ENCODE data around the gene PSMA6.

PSMA6 gene

DNA sequence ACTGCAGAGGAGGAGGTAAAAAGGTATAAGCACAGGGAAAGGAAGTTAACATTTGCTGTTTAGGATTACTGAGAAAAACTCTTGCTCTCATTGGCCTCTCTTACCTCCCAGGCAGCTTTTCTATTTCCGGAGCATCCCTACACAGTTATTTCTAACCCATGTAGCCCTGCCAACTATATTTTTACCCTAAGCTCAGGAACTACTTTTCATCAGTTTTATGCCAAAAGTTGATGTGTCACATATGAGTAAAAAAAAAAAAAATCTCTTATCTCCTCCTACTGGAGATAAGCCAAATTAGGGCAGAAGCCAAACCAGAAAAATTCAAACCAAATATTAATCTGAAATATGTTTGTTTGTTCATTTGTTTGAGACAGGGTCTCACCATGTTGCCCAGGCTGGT, 34.4 kb upstream of the PSMA6 start:
- DNase-seq (ENCODE audit: extremely low spot score), result no peak
- TF ChIP-seq CTCF (IDR thresholded peaks at IDR 0.05; ENCODE audit: control extremely low read depth, extremely low read depth, low read depth, missing control alignments), result no peak
- POLR2A ChIA-PET, result interaction anchor here (0.6 kb wide), 1 partner anchor 159 kb away, joined by 8 read pairs; no protein-coding TSS in a partner anchor
- CTCF ChIA-PET, result interaction anchor here (1.0 kb wide), 1 partner anchor 18 kb away, joined by 3 read pairs; no protein-coding TSS in a partner anchor

DNA sequence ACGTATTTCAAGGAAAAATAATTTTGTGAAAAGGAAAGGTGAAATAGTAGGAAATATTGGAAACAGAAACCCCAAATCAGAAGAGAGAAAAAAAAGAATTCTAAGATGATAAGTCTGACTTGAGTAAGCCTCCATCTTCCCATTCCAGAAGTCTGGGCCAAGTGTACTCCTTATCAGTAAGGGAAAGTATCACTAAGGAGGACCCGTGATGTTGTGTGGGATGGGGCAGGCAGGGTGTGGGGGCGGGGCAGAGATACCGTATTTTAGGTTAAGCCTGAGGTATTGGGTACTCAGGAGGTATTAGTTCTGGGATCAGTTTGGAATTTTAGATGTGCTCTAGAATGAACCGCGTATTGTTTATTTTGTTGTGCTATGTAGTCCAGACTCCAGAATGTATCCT, 33.8 kb upstream of the PSMA6 start:
- TF ChIP-seq CTCF (IDR thresholded peaks at IDR 0.05; ENCODE audit: control extremely low read depth, extremely low read depth, low read depth, missing control alignments), result no peak
- CTCF ChIA-PET, result no interaction called here
- POLR2A ChIA-PET, result no interaction called here

GRCh38 chr14:35261774-35262173, 30.4 kb upstream of the PSMA6 start:
- TF ChIP-seq CTCF (IDR thresholded peaks at IDR 0.05; ENCODE audit: control extremely low read depth, extremely low read depth, low read depth, missing control alignments), result no peak
- no peak for DNase-seq (ENCODE audit: extremely low spot score)
- ChIA-PET POLR2A (no interaction called here), CTCF (interaction anchor here (1.1 to 2.9 kb wide), 8 partner anchors 8 to 121 kb away, joined by 3 to 12 read pairs (median 5); no protein-coding TSS in a partner anchor)

More for the DNA sequence above, 33.8 kb upstream of the PSMA6 start:
- no peak for DNase-seq (ENCODE audit: extremely low spot score)

DNA sequence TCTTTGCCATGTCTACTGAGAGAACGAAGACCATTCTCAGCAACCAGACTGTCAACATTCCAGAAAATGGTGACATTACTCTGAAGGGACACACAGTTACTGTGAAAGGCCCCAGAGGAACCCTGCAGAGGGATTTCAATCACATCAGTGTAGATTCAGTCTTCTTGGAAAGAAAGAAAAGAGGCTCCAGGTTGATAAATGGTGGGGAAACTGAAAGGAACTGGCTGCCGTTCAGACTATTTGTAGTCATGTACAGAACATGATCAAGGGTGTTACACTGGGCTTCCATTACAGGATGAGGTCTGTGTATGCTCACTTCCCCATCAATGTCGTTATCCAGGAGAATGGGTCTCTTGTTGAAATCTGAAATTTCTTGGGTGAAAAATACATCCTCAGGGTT, 29.7 kb upstream of the PSMA6 start:
- POLR2A ChIA-PET, result no interaction called here

DNA sequence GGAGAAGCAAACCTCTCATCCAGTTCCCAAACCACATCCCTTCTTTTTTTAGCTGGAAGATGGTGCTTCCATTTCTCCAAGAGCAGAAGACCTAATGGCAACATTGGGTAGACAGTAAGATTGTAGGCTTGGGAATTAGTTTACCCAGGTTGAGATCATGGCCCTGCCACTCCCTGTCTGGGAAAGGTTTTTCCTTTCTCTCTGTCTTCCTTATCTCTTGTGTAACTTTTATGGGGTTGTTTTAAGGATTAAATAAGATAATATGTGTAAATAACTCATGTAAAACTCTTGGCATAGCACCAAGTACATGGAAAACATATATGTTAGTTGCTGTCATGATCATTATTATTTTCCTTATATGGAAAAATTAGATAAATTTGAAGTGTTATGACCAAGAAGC, 23.2 kb upstream of the PSMA6 start:
- ChIA-PET POLR2A (no interaction called here), CTCF (interaction anchor here (1.4 to 1.5 kb wide), 2 partner anchors 14 to 39 kb away, joined by 3 to 6 read pairs; no protein-coding TSS in a partner anchor)
- TF ChIP-seq CTCF (IDR thresholded peaks at IDR 0.05; ENCODE audit: control extremely low read depth, extremely low read depth, low read depth, missing control alignments), result no peak
- no peak for DNase-seq (ENCODE audit: extremely low spot score)

More for the DNA sequence above, 29.7 kb upstream of the PSMA6 start:
- no peak for TF ChIP-seq CTCF (IDR thresholded peaks at IDR 0.05; ENCODE audit: control extremely low read depth, extremely low read depth, low read depth, missing control alignments)
- CTCF ChIA-PET, result interaction anchor here (0.8 to 2.9 kb wide), 11 partner anchors 8 to 122 kb away, joined by 3 to 12 read pairs (median 5); no protein-coding TSS in a partner anchor
- DNase-seq (ENCODE audit: extremely low spot score), result no peak

GRCh38 chr14:35274805-35275204, 17.4 kb upstream of the PSMA6 start:
- ChIA-PET POLR2A (no interaction called here), CTCF (interaction anchor here (0.8 to 3.6 kb wide), 5 partner anchors 9 to 49 kb away, joined by 3 to 12 read pairs (median 7); partner anchors contain the start of gene PSMA6)
- DNase-seq (ENCODE audit: extremely low spot score), result no peak
- no peak for TF ChIP-seq CTCF (IDR thresholded peaks at IDR 0.05; ENCODE audit: control extremely low read depth, extremely low read depth, low read depth, missing control alignments)

Data from GM10248 (cell line).